Liver (tissue), 9 donors: ENCODE data around the gene SMPD2. TPM values are rescaled to one million over a fixed set of nuclear protein-coding genes. Genes with fewer than 3 reads are reported as not detected.

Experiments
- DNase-seq: peaks from one replicate; pipeline ENCODE4 v3.0.0-alpha.2; 2017; ENCODE audit warnings: low spot score
- H3K27ac ChIP-seq, 2 donors: one replicate each; pipeline ENCODE4 v1.7.0; 2013; ENCODE audit warnings: inconsistent platforms in 2 of 2, low read length in 2 of 2, control low read depth in 1 of 2, low read depth in 1 of 2, mild to moderate bottlenecking in 1 of 2
- H3K27me3 ChIP-seq, 4 donors: one replicate each; pipeline versions ENCODE4 v1.6.1 to v1.7.0; 2013; ENCODE audit warnings: low read length in 3 of 4, inconsistent platforms in 1 of 4, mild to moderate bottlenecking in 1 of 4, moderate library complexity in 1 of 4; ENCODE audit not compliant: control insufficient read depth in 4 of 4, insufficient read depth in 4 of 4
- H3K36me3 ChIP-seq, 4 donors: one replicate each; pipeline versions ENCODE4 v1.6.1 to v1.7.0; 2013; ENCODE audit warnings: low read length in 3 of 4, mild to moderate bottlenecking in 3 of 4, low read depth in 1 of 4, moderate library complexity in 1 of 4; ENCODE audit not compliant: control insufficient read depth in 4 of 4, insufficient read depth in 3 of 4
- H3K4me1 ChIP-seq, 4 donors: one replicate each; pipeline versions ENCODE4 v1.6.1 to v1.7.0; 2013; ENCODE audit warnings: low read length in 3 of 4, mild to moderate bottlenecking in 3 of 4, moderate library complexity in 1 of 4; ENCODE audit not compliant: control insufficient read depth in 4 of 4, insufficient read depth in 4 of 4
- H3K4me3 ChIP-seq, 3 donors: one replicate each; pipeline versions ENCODE4 v1.6.1 to v1.7.0; 2013; ENCODE audit warnings: low read length in 3 of 3, control low read depth in 1 of 3, low read depth in 1 of 3, mild to moderate bottlenecking in 1 of 3
- H3K9ac ChIP-seq, 2 donors: one replicate each; pipeline ENCODE4 v1.7.0; 2013; ENCODE audit warnings: low read length in 2 of 2, mild to moderate bottlenecking in 2 of 2, moderate library complexity in 2 of 2, control low read depth in 1 of 2, low read depth in 1 of 2
- H3K9me3 ChIP-seq, 4 donors: one replicate each; pipeline versions ENCODE4 v1.6.1 to v1.7.0; 2013; ENCODE audit warnings: low read length in 3 of 4; ENCODE audit not compliant: control insufficient read depth in 4 of 4
- FOXA1 ChIP-seq: IDR thresholded peaks from 2 replicates; pipeline ENCODE4 v1.6.1; 2016; ENCODE audit warnings: antibody characterized with exemption
- FOXA2 ChIP-seq: IDR thresholded peaks from 2 replicates; pipeline ENCODE4 v1.6.1; 2016; ENCODE audit warnings: antibody characterized with exemption
- GABPA ChIP-seq, 2 donors: IDR thresholded peaks in 1 of 2; conservative IDR thresholded peaks in 1 of 2; 2 replicates each; pipeline ENCODE4 v1.6.1; 2016; ENCODE audit warnings: antibody characterized with exemption in 2 of 2, mild to moderate bottlenecking in 1 of 2, moderate library complexity in 1 of 2
- HNF4A ChIP-seq, 2 donors: conservative IDR thresholded peaks; 2 replicates each; pipeline ENCODE4 v1.6.1; 2016; ENCODE audit warnings: antibody characterized with exemption in 2 of 2, mild to moderate bottlenecking in 2 of 2
- HNF4G ChIP-seq: IDR thresholded peaks from 2 replicates; pipeline ENCODE4 v1.6.1; 2016; ENCODE audit warnings: antibody characterized with exemption
- JUND ChIP-seq, 2 donors: IDR thresholded peaks; 2 replicates each; pipeline ENCODE4 v1.6.1; 2016; ENCODE audit warnings: antibody characterized with exemption in 2 of 2
- NR2F2 ChIP-seq: IDR thresholded peaks from 2 replicates; pipeline ENCODE4 v1.6.1; 2016; ENCODE audit warnings: antibody characterized with exemption
- RAD21 ChIP-seq, 2 donors: IDR thresholded peaks; 2 replicates each; pipeline ENCODE4 v1.6.1; 2016; ENCODE audit warnings: antibody characterized with exemption in 2 of 2, mild to moderate bottlenecking in 2 of 2
- RXRA ChIP-seq, 2 donors: IDR thresholded peaks; 2 replicates each; pipeline ENCODE4 v1.6.1; 2017 to 2018; ENCODE audit warnings: antibody characterized with exemption in 2 of 2, mild to moderate bottlenecking in 1 of 2
- SP1 ChIP-seq: IDR thresholded peaks from 2 replicates; pipeline ENCODE4 v1.6.1; 2018; ENCODE audit warnings: antibody characterized with exemption, mild to moderate bottlenecking
- TAF1 ChIP-seq: conservative IDR thresholded peaks from 2 replicates; pipeline ENCODE4 v1.6.1; 2016; ENCODE audit warnings: antibody characterized with exemption, mild to moderate bottlenecking
- YY1 ChIP-seq: IDR thresholded peaks from 2 replicates; pipeline ENCODE4 v1.6.1; 2016; ENCODE audit warnings: antibody characterized with exemption, mild to moderate bottlenecking
- WGBS: extraction: QIAGEN DNeasy Blood & Tissue Kit; methylation state at CpG from one replicate; pipeline ENCODE4 v1.1.7; 2013; 5-methylcytosine and 5-hydroxymethylcytosine counted together
- polyA plus RNA-seq, 2 donors: library from polyadenylated mRNA; stranded (reverse) in 1 of 2; unstranded in 1 of 2; fragments of 200-250 nt in 1 of 2; fragments of >200 nt in 1 of 2; fragmentation: Nextera tagmentation in 1 of 2; extraction: Ambion mirVana in 1 of 2; gene quantifications; one replicate each; pipeline versions ENCODE4 v1.2.1 to v1.2.3, GENCODE V29; 2013 to 2015
- total RNA-seq, 2 donors: library from RNA; depleted of rRNA; stranded (reverse); fragments of >200 nt; gene quantifications; one replicate each; pipeline ENCODE4 v1.2.3, GENCODE V29; 2014
- TF ChIP-seq, protein P1 (sequence below): IDR thresholded peaks from 2 replicates; pipeline ENCODE4 v1.6.1; 2016; ENCODE audit warnings: antibody characterized with exemption
- TF ChIP-seq, protein P2 (sequence below): fragments of 150-350 bp; IDR thresholded peaks from 2 replicates; pipeline ENCODE4 v1.5.1; 2017; ENCODE audit warnings: improper control_type of control experiment, low read depth, low read length; ENCODE audit not compliant: missing input control
- TF ChIP-seq, protein P3 (sequence below): IDR thresholded peaks from 2 replicates; pipeline ENCODE4 v1.6.1; 2016; ENCODE audit warnings: antibody characterized with exemption
- TF ChIP-seq, protein P4 (sequence below): IDR thresholded peaks from 2 replicates; pipeline ENCODE4 v1.6.1; 2016; ENCODE audit warnings: antibody characterized with exemption, mild to moderate bottlenecking
- TF ChIP-seq, protein P5 (sequence below): IDR thresholded peaks from 2 replicates; pipeline ENCODE4 v1.6.1; 2016; ENCODE audit warnings: antibody characterized with exemption
- donor health status: healthy.
- donor health status: healthy.
- donor health status: healthy.
- donor health status: healthy.
- donor health status: healthy.

SMPD2 gene
- total and polyA plus RNA-seq, 4 donors: 3.3 to 5.1 (median 4.2) TPM

DNA sequence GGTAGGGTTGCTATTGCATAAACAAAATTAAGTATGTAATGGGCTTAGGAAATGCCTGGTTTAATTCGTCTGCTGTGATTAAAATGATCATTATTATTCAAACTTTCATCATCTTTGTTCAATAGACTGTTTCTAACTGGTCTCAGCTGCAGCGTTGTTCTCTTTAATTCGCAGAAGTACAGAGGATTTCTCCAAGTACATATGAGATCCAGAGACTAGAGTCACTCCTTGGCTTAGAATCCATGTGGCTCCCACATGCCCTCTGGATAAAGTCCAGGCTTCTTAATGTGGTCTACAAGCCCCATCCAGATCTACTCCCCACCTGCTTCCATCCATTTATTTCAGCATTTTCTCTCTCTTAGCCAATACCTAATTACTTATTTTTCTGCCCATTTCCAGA, 43.6 kb downstream of the SMPD2 start:
- no peak overlapping the region for H3K9ac ChIP-seq
- no peak for DNase-seq
- H3K36me3 ChIP-seq: peaks cover 0 to 9% (median 0%) of the 10 kb centered on the region in 4 donors
- 78% methylated on average over 3 of the region's 3 CpGs for WGBS
- H3K4me3 ChIP-seq: no peak overlapping the region
- H3K27ac ChIP-seq: no peak overlapping the region
- no peaks in the 10 kb centered on the region for H3K9me3 ChIP-seq
- H3K4me1 ChIP-seq: peaks cover 0 to 16% (median 3%) of the 10 kb centered on the region in 4 donors
- TF ChIP-seq FOXA2: no peak
- TF ChIP-seq YY1: no peak
- TF ChIP-seq TAF1: no peak
- TF ChIP-seq HNF4G: no peak
- TF ChIP-seq, protein P1, sequence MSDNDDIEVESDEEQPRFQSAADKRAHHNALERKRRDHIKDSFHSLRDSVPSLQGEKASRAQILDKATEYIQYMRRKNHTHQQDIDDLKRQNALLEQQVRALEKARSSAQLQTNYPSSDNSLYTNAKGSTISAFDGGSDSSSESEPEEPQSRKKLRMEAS: no peak
- TF ChIP-seq, protein P2, sequence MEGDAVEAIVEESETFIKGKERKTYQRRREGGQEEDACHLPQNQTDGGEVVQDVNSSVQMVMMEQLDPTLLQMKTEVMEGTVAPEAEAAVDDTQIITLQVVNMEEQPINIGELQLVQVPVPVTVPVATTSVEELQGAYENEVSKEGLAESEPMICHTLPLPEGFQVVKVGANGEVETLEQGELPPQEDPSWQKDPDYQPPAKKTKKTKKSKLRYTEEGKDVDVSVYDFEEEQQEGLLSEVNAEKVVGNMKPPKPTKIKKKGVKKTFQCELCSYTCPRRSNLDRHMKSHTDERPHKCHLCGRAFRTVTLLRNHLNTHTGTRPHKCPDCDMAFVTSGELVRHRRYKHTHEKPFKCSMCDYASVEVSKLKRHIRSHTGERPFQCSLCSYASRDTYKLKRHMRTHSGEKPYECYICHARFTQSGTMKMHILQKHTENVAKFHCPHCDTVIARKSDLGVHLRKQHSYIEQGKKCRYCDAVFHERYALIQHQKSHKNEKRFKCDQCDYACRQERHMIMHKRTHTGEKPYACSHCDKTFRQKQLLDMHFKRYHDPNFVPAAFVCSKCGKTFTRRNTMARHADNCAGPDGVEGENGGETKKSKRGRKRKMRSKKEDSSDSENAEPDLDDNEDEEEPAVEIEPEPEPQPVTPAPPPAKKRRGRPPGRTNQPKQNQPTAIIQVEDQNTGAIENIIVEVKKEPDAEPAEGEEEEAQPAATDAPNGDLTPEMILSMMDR: no peak
- no peak for TF ChIP-seq RAD21 (IDR thresholded peaks at IDR 0.05)
- no peak for TF ChIP-seq NR2F2
- TF ChIP-seq, protein P3, sequence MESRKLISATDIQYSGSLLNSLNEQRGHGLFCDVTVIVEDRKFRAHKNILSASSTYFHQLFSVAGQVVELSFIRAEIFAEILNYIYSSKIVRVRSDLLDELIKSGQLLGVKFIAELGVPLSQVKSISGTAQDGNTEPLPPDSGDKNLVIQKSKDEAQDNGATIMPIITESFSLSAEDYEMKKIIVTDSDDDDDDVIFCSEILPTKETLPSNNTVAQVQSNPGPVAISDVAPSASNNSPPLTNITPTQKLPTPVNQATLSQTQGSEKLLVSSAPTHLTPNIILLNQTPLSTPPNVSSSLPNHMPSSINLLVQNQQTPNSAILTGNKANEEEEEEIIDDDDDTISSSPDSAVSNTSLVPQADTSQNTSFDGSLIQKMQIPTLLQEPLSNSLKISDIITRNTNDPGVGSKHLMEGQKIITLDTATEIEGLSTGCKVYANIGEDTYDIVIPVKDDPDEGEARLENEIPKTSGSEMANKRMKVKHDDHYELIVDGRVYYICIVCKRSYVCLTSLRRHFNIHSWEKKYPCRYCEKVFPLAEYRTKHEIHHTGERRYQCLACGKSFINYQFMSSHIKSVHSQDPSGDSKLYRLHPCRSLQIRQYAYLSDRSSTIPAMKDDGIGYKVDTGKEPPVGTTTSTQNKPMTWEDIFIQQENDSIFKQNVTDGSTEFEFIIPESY: no peak
- TF ChIP-seq HNF4A (conservative IDR thresholded peaks at IDR 0.05): no peak
- TF ChIP-seq FOXA1: no peak
- TF ChIP-seq, protein P4, sequence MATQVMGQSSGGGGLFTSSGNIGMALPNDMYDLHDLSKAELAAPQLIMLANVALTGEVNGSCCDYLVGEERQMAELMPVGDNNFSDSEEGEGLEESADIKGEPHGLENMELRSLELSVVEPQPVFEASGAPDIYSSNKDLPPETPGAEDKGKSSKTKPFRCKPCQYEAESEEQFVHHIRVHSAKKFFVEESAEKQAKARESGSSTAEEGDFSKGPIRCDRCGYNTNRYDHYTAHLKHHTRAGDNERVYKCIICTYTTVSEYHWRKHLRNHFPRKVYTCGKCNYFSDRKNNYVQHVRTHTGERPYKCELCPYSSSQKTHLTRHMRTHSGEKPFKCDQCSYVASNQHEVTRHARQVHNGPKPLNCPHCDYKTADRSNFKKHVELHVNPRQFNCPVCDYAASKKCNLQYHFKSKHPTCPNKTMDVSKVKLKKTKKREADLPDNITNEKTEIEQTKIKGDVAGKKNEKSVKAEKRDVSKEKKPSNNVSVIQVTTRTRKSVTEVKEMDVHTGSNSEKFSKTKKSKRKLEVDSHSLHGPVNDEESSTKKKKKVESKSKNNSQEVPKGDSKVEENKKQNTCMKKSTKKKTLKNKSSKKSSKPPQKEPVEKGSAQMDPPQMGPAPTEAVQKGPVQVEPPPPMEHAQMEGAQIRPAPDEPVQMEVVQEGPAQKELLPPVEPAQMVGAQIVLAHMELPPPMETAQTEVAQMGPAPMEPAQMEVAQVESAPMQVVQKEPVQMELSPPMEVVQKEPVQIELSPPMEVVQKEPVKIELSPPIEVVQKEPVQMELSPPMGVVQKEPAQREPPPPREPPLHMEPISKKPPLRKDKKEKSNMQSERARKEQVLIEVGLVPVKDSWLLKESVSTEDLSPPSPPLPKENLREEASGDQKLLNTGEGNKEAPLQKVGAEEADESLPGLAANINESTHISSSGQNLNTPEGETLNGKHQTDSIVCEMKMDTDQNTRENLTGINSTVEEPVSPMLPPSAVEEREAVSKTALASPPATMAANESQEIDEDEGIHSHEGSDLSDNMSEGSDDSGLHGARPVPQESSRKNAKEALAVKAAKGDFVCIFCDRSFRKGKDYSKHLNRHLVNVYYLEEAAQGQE: no peak
- TF ChIP-seq SP1: no peak
- no peak for TF ChIP-seq GABPA (IDR thresholded peaks at IDR 0.05 in 1 of 2, conservative IDR thresholded peaks at IDR 0.05 in 1 of 2)
- no peaks in the 10 kb centered on the region for H3K27me3 ChIP-seq

DNA sequence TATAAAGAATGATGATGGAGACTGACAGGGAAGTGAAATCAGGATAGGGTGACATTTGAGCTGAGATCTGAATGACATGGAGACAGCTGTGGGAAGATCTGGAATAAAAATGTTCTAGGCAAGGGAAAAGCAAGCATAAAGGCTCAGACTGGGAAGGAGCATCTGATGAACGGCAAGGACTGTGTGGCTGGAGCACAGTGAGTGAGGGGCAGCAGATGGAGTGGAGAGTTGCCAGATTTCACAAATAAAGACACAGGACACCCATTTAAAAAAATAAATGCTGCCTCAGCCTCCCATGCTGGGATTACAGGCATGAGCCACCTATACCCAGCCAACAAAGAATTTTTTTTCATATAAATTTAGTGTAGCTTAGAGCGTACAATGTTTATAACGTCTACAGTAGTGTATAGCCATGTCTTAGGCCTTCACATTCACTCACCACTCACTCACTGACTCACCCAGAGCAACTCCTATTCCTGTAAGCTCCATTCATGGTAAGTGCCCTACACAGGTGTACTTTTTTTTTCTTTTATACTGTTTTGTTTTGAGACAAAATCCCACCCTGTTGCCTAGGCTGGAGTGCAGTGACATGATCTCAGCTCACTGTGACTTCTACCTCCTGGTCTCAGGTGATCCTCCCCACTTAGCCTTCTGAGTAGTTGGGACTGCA, 44.9 kb downstream of the SMPD2 start:
- Histone ChIP-seq H3K27me3 (no peaks in the 10 kb centered on the region), H3K9me3 (no peaks in the 10 kb centered on the region), H3K9ac (no peak overlapping the region), H3K36me3 (peaks cover 0 to 8% (median 0%) of the 10 kb centered on the region in 4 donors), H3K27ac (no peak overlapping the region), H3K4me1 (peaks cover 0 to 14% (median under 1%) of the 10 kb centered on the region in 4 donors), H3K4me3 (no peak overlapping the region)
- DNase-seq: no peak
- 82% methylated on average over 3 of the region's 3 CpGs for whole genome bisulfite sequencing
- TF ChIP-seq SP1 (no peak), TAF1 (no peak), GABPA (IDR thresholded peaks at IDR 0.05 in 1 of 2, conservative IDR thresholded peaks at IDR 0.05 in 1 of 2) (no peak), HNF4A (conservative IDR thresholded peaks at IDR 0.05) (no peak), RAD21 (IDR thresholded peaks at IDR 0.05) (no peak), RXRA (IDR thresholded peaks at IDR 0.05) (no peak), JUND (IDR thresholded peaks at IDR 0.05) (no peak), HNF4G (no peak), NR2F2 (no peak), FOXA1 (no peak), FOXA2 (no peak)
- TF ChIP-seq, protein P4: no peak
- TF ChIP-seq, protein P1: no peak
- TF ChIP-seq, protein P5, sequence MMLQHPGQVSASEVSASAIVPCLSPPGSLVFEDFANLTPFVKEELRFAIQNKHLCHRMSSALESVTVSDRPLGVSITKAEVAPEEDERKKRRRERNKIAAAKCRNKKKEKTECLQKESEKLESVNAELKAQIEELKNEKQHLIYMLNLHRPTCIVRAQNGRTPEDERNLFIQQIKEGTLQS: no peak
